ENCODE data around the gene P2RY6.

P2RY6 gene

DNA sequence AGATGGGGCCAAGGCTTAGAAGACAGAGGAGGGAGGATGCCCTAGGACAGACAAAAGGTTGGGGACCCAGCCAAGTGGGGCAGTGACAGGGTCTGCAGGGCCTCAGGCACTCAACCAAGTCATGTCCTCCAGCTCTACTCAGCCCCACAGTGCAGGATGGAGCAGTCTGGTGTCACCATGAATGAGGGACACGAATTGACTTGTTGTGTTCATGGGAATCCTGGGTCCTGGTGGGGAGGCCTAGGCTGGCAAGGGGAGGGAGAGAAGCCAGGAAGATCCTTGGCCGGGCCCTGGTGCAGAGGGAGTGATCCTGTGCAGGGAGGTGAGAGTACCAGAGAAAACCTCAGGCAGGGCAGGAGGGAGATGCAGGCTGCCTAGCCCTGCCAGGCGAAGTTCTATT is 12.0 kb downstream of the P2RY6 start:
- TF ChIP-seq, protein P1, sequence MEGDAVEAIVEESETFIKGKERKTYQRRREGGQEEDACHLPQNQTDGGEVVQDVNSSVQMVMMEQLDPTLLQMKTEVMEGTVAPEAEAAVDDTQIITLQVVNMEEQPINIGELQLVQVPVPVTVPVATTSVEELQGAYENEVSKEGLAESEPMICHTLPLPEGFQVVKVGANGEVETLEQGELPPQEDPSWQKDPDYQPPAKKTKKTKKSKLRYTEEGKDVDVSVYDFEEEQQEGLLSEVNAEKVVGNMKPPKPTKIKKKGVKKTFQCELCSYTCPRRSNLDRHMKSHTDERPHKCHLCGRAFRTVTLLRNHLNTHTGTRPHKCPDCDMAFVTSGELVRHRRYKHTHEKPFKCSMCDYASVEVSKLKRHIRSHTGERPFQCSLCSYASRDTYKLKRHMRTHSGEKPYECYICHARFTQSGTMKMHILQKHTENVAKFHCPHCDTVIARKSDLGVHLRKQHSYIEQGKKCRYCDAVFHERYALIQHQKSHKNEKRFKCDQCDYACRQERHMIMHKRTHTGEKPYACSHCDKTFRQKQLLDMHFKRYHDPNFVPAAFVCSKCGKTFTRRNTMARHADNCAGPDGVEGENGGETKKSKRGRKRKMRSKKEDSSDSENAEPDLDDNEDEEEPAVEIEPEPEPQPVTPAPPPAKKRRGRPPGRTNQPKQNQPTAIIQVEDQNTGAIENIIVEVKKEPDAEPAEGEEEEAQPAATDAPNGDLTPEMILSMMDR (IDR thresholded peaks at IDR 0.05; ENCODE audit: control extremely low read depth, extremely low read depth, low read depth, missing control alignments) = no peak
- POLR2A ChIA-PET = no interaction called here
- CTCF ChIA-PET = interaction anchor here (0.8 to 2.0 kb wide), 4 partner anchors 11 to 106 kb away, joined by 3 to 8 read pairs (median 3); no protein-coding TSS in a partner anchor
- DNase-seq (ENCODE audit: extremely low spot score) = no peak

DNA sequence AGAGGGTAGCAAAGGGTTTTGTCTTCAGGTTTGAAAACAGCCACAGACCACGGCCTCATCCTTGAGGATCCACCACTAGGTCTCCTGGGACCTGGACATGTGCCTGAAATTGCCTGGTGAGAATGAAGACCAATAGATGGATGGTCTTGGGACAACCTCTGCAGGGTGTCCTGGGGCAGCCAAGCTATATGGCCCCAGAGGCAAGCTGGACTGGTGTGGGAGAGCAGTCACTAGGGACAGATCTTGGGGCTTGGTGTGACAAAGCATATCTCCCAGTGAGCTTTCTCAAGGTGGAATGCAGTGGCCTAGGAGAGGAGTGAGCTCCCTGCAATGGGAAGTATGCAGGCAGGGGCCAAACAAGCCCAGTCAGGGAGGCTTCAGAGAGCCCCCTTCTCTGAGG is 13.6 kb downstream of the P2RY6 start:
- DNase-seq (ENCODE audit: extremely low spot score) = no peak
- TF ChIP-seq, protein P1 (IDR thresholded peaks at IDR 0.05; ENCODE audit: control extremely low read depth, extremely low read depth, low read depth, missing control alignments) = no peak
- ChIA-PET POLR2A (no interaction called here), CTCF (interaction anchor here (0.9 to 9.6 kb wide), 6 partner anchors 9 to 65 kb away, joined by 3 to 82 read pairs (median 4); no protein-coding TSS in a partner anchor)

DNA sequence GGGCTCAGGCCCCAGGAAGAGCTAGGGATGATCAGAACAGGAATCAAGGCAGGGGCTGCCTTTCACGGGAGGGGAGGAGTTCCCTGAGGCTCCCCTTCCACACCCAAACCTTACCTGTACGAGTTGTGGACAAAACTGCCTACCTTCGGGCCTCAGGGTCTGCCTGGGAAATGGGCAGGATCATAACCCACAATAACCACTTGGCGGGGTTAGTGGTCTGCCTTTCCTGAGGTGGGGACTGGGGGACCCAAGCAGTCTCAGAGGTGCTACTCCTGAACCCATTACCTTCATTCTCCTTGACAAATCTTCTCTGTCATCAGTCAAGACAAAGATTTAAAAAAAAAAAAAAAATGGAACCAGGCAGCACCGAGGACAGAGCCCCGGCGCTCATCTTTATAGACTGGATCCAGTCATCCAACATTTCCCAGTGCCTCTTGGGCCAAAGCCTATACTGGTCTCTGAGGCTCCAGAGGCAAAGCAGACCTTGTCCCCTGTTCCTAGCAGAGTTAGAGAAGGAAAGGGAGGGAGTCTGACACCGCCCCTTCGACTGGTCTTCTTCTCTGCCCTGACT is 14.2 kb downstream of the P2RY6 start:
- no peak for DNase-seq (ENCODE audit: extremely low spot score)
- ChIA-PET POLR2A (no interaction called here), CTCF (interaction anchor here (0.9 to 9.6 kb wide), 6 partner anchors 9 to 48 kb away, joined by 3 to 82 read pairs (median 6); no protein-coding TSS in a partner anchor)
- TF ChIP-seq, protein P1 (IDR thresholded peaks at IDR 0.05; ENCODE audit: control extremely low read depth, extremely low read depth, low read depth, missing control alignments) = no peak

DNA sequence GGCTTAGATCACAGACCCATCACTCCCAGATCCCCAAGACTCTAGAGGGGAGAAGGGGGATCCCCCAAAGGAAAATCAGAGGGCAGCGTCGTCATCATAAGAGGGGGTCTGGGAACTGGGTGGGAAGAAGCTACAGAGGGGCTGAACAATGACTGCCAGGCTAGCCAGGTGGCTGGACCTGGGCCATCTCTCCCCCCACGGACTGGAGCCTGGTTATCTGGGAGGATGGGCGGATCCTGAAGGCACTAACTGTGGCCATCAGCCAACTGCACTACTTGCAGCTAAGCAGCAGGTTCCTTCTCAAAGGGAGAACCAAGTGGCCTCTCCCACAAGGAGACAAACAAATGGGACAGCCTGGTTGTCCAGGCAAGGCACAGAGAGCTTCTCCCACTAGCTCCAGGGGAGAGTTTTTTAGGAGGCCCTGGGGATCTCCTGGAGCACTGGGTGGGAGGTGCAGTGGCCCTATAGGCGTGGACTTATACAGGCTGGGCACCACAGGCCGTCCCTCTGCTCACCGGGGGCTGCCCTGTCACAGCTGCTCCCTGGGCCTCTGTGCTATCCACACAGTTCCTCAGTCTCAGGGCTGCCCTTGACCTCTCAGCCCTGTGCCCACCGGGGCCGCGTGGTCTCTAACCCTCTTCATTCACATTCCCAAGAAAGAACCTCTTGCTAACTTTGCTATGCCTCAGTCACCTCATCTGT is 15.4 kb downstream of the P2RY6 start:
- TF ChIP-seq, protein P1 (IDR thresholded peaks at IDR 0.05; ENCODE audit: control extremely low read depth, extremely low read depth, low read depth, missing control alignments) = no peak
- CTCF ChIA-PET = interaction anchor here (1.2 to 29.7 kb wide), 12 partner anchors 10 to 456 kb away, joined by 4 to 605 read pairs (median 10); partner anchors contain the start of gene ARHGEF17
- POLR2A ChIA-PET = interaction anchor here (0.5 kb wide), 1 partner anchor 518 kb away, joined by 3 read pairs; no protein-coding TSS in a partner anchor

DNA sequence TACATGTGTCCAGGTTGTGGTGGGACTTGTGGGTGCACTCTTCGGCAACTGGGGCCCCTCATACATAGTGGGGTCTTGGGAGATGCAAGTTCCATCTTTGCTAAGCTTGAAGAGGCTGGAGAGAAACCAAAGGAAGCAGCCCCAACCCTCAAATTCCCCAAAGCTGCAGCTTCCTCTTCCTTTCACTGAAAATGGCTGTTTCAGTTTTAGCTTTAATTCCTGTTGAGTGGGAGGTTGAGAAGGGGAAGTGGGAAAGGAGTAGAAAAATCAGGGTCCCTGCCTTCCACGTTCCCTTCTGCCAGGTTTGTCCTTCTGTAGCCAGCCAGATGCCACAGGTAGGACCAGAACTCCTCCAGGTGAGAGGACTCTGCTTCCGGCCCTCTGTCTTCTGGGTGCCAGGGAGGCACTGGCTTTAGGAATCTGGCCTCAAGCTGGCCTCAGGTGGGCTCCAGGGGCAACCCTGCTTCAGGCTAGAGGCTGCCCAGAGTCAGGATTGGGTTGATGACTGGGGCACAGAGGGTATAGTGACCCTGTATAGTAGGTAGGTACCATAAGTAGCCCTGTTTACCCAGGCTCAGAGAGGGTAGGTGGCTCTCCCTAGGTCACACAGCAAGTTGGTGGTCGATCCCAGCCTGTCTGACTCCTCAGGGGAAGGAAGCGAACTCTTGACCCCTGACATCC is 16.2 kb downstream of the P2RY6 start:
- no peak for DNase-seq (ENCODE audit: extremely low spot score)
- CTCF ChIA-PET = interaction anchor here (0.6 to 29.7 kb wide), 28 partner anchors 8 to 842 kb away, joined by 3 to 605 read pairs (median 6); partner anchors contain the start of genes ARHGEF17 and P2RY6
- TF ChIP-seq, protein P1 (IDR thresholded peaks at IDR 0.05; ENCODE audit: control extremely low read depth, extremely low read depth, low read depth, missing control alignments) = no peak

More for the DNA sequence above, 15.4 kb downstream of the P2RY6 start:
- DNase-seq (ENCODE audit: extremely low spot score) = no peak

More for the DNA sequence above, 16.2 kb downstream of the P2RY6 start:
- POLR2A ChIA-PET = interaction anchor here (1.6 kb wide), 1 partner anchor 563 kb away, joined by 3 read pairs; no protein-coding TSS in a partner anchor
